ENCODE measurements around the gene TMC1.
"Not testable (repeated sequence)": the region's sequence is repeated elsewhere in the genome, so short reads cannot be mapped to it uniquely, and the experiment has no call there.

The TMC1 gene

GRCh38 chr9:72779614-72780013, 258.2 kb downstream of the TMC1 start:
- no peak for DNase-seq

- no peak for DNase-seq
Measured at GRCh38 chr9:72786948-72787347, 265.5 kb downstream of the TMC1 start.

GRCh38 chr9:72788966-72789735, 267.7 kb downstream of the TMC1 start:
- no peak for DNase-seq

GRCh38 chr9:72789885-72790284, 268.5 kb downstream of the TMC1 start:
- no peak for DNase-seq

DNA sequence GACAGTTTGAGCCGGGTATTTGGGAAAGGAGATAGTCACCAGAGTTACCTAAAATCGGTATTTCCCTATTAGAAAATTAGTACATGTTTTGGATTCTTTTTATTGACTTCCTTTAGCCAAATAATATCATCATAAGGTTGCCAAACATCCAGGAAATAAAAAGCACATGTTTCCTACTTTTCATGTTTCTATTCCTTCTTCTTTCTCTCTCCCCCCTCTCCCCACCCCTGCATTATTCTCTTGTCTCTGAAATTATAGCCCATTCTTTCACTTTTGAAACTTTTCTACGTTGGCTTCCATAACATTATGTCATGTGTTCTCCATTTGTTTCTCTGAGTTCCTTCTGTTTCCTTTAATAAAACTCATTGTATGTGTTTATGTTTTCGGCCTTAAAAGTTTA, 269.6 kb downstream of the TMC1 start:
- no peak for DNase-seq

DNA sequence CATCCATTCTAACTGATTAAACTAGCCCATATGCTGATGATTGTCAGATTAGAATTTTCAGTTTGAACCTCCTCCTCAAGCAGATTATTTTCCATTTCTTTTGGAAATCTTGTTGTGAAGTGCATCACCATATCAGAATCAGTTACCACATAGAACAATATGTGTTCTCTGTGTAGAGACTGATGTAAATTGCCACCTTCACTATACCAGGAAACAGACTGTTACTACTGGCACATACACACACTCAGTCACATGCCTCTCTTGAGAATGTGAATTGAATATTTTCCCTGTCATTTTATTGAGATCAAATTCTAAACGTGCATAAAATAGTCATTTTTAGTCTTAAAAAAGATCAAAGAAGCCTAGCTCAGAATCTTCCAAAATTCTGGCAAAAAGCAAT, 270.0 kb downstream of the TMC1 start:
- no peak for DNase-seq

DNA sequence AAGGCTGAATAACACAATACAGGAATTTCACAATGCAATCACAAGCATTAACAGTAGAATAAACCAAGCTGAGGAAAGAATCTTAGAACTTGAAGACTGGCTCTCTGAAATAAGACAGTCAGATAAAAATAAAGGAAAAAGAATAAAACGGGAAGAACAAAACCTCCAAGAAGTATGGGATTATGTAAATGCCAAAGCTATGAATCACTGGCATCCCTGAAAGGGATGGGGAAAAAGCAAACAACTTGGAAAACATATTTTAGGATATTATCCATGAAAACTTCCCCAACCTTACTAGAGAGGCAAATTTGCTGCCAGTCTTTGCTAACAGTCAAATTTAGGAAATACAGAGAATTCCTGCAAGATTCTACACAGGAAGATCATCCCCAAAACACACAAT, 273.5 kb downstream of the TMC1 start:
- DNase-seq: no peak

- DNase-seq: no peak
Measured at GRCh38 chr9:72800328-72800994, 279.1 kb downstream of the TMC1 start.

DNA sequence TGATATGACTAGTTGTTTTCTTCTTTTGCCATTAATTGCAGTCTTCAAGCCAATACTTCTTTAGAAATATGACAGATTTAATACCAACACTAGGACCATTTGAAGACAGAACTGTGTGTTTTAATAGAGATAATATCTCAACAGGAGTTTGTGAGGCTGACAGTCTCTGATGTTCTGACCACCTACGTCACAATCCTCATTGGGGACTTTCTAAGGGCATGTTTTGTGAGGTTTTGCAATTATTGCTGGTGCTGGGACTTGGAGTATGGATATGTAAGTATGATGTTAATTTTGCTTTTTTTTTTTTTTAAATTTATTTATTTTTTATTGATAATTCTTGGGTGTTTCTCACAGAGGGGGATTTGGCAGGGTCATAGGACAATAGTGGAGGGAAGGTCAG, 283.8 kb downstream of the TMC1 start:
- no peak for DNase-seq

- not testable (repeated sequence) for DNase-seq
Measured at GRCh38 chr9:72806313-72806809, 285.0 kb downstream of the TMC1 start.

- DNase-seq: no peak
Measured at GRCh38 chr9:72807765-72808445, 286.5 kb downstream of the TMC1 start.

DNA sequence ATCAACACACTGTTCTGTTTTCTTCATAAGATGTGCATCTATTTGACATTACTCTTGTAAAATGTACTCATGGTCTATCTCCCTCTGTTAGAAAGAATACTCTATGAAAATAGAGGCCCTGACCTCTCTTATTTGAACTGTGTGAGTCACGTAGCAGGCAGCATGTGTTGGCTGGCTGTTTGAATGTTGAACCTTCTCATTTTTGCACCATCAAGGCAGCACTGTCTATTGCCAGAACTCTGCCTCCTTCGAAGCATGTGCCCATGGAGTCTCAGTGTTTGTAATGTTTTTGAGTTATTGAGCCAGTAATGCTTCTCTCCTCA, 287.0 kb downstream of the TMC1 start:
- no peak for DNase-seq

- no peak for DNase-seq
Measured at GRCh38 chr9:72809586-72809985, 288.2 kb downstream of the TMC1 start.

DNA sequence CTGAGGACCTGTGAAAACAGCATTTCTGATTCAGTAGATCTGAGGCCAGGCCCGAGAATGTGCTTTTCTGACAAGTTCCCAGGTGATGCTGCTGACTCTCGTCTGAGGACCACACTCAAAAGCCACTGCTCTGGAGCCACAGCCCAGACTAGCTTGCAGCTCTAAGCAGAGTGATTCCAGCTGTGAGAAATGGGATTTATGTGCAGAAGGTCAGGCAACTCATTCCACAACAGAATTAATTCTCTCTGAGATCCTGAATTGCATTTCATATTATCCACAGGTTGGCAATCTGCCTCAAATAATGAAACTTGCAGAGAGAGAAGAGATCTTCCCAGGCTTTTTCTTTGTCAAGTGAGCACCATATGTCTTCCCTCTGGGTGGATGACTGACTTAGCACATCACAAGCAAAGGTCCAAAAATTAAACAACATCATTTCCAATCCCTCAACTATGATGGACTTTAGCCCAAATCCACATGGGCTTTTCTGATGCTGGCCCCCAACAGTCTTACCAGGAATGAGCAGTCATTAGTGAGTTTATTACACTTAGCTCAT, 291.2 kb downstream of the TMC1 start:
- DNase-seq: no peak

DNA sequence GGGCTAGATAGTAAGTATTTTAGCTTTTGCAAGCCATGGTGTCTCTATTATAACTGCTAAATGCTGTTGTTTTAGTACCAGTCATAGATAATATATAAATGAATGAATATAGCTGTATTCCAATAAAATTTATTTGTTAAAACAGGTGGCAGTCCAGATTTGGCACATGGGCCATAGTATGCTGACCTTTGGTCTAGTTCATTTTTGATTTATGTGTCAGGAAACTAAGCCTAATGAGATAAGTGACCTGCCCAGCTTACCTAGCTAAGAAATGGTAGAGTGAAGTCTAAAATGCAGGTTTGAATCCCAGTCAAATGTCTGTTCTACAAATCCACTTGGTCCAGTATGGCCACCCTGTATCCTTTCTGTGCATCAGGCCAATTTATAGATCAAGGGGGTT, 292.1 kb downstream of the TMC1 start:
- no peak for DNase-seq

DNA sequence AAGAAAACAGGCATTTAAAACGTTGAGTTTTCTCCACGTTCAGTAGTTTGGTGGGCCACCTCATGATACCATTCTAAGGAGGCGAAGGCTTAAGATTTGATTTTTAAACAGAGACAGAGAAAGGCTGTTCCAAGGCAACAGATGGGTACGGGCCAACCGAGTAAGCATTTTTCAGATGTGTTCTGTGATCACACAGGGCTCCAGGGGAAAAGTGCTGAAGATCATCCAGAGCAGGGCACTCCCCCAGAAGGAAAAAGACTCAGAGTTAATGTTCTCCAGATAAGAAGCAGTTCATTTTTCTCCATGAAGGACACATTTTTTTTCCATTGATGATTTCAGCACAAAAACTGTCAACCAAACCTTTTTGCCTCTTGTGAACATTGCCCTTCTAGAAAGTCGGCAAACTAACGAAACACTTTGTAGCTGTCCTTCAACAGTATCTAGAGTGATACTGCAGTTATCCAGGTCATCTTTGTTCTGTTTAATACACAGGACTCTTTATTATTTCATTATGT, 292.7 kb downstream of the TMC1 start:
- DNase-seq: no peak

GRCh38 chr9:72816666-72817065, 295.3 kb downstream of the TMC1 start:
- no peak for DNase-seq

DNA sequence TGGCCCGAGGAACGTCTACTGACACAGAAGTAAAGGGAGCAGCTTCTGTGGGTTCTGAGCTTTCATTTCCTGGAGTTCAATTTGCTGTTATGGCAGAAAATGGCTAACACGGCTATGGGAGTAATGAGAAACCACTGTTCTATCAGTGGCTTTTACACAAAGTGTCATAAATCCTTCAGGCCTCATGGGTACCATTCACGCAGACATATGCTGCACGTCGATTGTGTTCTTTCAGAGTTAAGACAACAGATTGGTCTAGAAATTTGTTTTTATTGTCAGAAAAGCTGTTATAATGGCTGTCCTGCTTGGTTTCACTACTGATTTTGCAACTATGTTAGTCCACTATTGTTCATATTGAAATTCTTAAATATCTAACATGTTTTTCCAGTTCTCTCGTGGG, 296.0 kb downstream of the TMC1 start:
- DNase-seq: no peak

DNA sequence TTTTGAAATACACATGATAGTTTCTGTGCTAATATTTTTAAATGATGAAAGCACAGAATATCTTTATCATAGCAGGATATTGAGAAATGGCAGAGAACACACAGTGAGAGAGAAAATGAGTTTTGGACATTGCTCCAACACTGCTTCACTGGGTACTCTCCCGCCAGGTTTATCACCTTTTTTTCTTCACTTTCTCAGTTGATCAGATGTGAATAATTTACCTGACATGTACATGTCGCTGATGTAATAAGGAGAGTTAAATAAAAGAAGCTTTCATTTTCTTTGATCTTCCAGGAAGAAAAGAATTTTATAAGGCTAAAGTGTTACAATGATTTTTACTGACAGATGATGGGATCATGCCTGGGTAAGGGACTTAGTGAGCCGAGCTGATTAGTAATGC, 297.0 kb downstream of the TMC1 start:
- DNase-seq: no peak

DNA sequence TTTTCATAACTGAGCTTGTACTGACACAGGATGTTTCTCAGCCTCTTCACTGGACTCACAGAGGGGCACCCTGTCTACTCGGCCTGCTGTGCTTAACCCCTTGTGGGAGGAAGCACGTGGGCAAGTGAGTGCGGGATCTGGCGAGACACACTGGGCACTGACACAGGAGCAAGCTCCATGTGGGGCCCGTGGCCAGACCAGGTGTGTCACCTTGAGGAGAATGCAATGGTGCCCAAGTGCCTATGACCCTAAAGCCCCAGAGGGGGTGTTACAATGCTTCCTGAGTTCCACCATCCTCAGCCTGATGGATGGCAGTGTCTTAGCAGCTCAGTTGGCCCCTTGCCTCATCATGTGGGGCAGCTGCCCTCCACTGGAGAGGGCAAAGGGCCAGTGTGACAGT, 302.6 kb downstream of the TMC1 start:
- DNase-seq: no peak

DNA sequence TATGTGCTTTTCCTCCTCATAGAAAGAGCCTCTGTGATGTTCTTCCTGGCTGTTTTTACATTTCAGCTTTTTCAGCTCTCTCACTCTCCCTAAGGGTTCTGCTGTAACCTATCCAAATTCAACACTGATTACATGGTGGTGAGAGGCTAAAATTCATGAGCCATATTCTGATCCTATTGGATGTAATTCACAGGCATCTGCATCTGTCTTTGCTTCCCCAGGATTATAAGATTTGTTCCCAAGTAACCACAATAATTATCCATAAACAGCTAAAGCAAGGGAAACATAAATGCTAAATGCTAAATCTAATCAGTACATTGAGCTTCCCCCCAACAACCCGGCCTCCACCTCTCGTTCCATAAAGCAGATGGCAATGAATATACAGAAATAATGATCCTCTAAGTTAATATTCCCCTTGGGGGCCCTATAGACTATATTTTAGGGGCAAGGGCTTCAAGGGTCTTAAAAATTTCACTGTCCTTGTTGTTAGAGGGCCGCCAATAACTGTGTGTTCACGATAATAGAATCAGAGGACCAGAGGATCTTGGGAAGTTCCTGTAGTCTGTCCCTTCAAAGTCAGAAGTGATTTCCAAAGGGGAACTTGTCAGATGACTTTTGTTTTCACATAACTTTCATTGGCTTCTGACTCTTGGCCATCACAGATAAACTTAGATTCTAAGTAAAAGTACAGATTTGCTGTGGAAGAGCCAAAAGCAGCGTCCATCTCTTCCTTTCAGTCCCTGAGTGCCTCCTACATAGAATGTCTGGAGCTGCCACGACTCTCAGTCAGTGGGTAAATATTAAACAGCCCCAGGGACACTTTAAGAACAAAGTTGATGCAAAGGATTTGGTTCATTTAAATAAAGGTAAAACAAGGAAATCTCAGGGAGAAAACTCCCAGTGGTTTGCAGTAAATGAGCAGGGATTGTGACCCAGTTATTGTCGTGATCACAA, 305.9 kb downstream of the TMC1 start:
- DNase-seq: no peak

GRCh38 chr9:72827950-72828731, 306.7 kb downstream of the TMC1 start:
- no peak for DNase-seq

All from NCI-H510A (cell line).